Endothelial cell of umbilical vein (primary cell): ENCODE measurements around the gene TRMT44. TPM values are rescaled to one million over a fixed set of nuclear protein-coding genes. Genes with fewer than 3 reads are reported as not detected.

ENCODE experiments used
- BruUV-seq: library from RNA; stranded (reverse); fragments of 400-500 nt; replicated peaks from 2 replicates; lab custom pipeline; 2021; lab: Mats Ljungman, UMichigan
- CTCF ChIA-PET: fragments of 300-600, 350-600 bp; sonication (Branson Sonifier 250); formaldehyde crosslinking; loops from one replicate; lab custom pipeline; 2021; ENCODE audit warnings: antibody characterized with exemption, inconsistent platforms; lab: Charles Lee
- POLR2A ChIA-PET: fragments of 300-600, 350-600 bp; sonication (Branson Sonifier 250); formaldehyde crosslinking; loops from one replicate; lab custom pipeline; 2021; ENCODE audit warnings: antibody characterized with exemption, inconsistent platforms; lab: Charles Lee
- DNase-seq: peaks from one replicate; pipeline ENCODE4 v3.0.0-alpha.2; 2011; ENCODE audit warnings: low read depth, low spot score
- FAIRE-seq: peaks from 2 replicates; lab custom pipeline; 2011; peaks lifted over from hg19 to GRCh38; lab: Jason Lieb, UNC
- H2AFZ ChIP-seq: 2 replicates; pipeline ENCODE4 v1.6.0; 2012; ENCODE audit warnings: low read depth, low read length, control low read depth, inconsistent platforms
- H3K27ac ChIP-seq: 2 replicates; pipeline ENCODE4 v1.5.1; 2011; ENCODE audit warnings: low read depth, mild to moderate bottlenecking, control low read depth, low read length, moderate library complexity; ENCODE audit not compliant: insufficient read depth
- H3K27me3 ChIP-seq, 2 experiments: 2 replicates each; pipeline versions ENCODE4 v1.6.0 to v1.6.1; 2011; ENCODE audit warnings: low read length in 2 of 2, mixed read lengths in 1 of 2; ENCODE audit not compliant: control insufficient read depth in 2 of 2, insufficient read depth in 2 of 2
- H3K36me3 ChIP-seq, 2 experiments: 2 replicates in 1 of 2; 3 replicates in 1 of 2; pipeline ENCODE4 v1.5.1; 2011; ENCODE audit warnings: low read length in 2 of 2, mild to moderate bottlenecking in 1 of 2, moderate library complexity in 1 of 2; ENCODE audit not compliant: control insufficient read depth in 2 of 2, insufficient read depth in 2 of 2; ENCODE audit errors: extremely low read depth in 1 of 2
- H3K4me1 ChIP-seq: 3 replicates; pipeline ENCODE4 v1.5.1; 2011; ENCODE audit warnings: mild to moderate bottlenecking, low read length; ENCODE audit not compliant: control insufficient read depth, insufficient read depth; ENCODE audit errors: extremely low read depth
- H3K4me2 ChIP-seq: 2 replicates; pipeline ENCODE4 v1.6.1; 2011; ENCODE audit warnings: low read length, control low read depth, mixed read lengths; ENCODE audit not compliant: insufficient read depth
- H3K4me3 ChIP-seq, 3 experiments: fragments of 200-600 bp in 1 of 3; sonication (generic), shearing (Covaris generic) in 1 of 3; replicated peaks in 1 of 3; 2 replicates each; pipeline ENCODE4 v1.5.1; 2011 to 2016; ENCODE audit warnings: control low read depth in 3 of 3, low read length in 3 of 3, mild to moderate bottlenecking in 2 of 3, inconsistent platforms in 1 of 3, low read depth in 1 of 3, moderate library complexity in 1 of 3; ENCODE audit not compliant: insufficient read depth in 1 of 3
- H3K79me2 ChIP-seq: 2 replicates; pipeline ENCODE4 v1.6.0; 2012; ENCODE audit warnings: low read length, inconsistent platforms; ENCODE audit not compliant: control insufficient read depth, insufficient read depth
- H3K9ac ChIP-seq: replicated peaks from 2 replicates; pipeline ENCODE3; 2011; ENCODE audit warnings: low read length, control low read depth; ENCODE audit not compliant: insufficient read depth; ENCODE audit errors: extremely low read depth
- H3K9me1 ChIP-seq: replicated peaks from 3 replicates; pipeline ENCODE4 v1.6.0; 2011; ENCODE audit warnings: mild to moderate bottlenecking, low read length; ENCODE audit not compliant: control insufficient read depth, insufficient read depth; ENCODE audit errors: extremely low read depth
- H3K9me3 ChIP-seq: replicated peaks from 2 replicates; pipeline ENCODE4 v1.5.1; 2012; ENCODE audit warnings: low read length, inconsistent platforms; ENCODE audit not compliant: control insufficient read depth, insufficient read depth
- H4K20me1 ChIP-seq: replicated peaks from 2 replicates; pipeline ENCODE3; 2011; ENCODE audit warnings: mild to moderate bottlenecking, low read length; ENCODE audit not compliant: control insufficient read depth, insufficient read depth; ENCODE audit errors: extremely low read depth
- CTCF ChIP-seq, 2 donors: IDR thresholded peaks; 1 replicate in 1 of 2; 2 replicates in 1 of 2; pipeline ENCODE4 v1.5.1; 2011; ENCODE audit warnings: low read length in 2 of 2, mild to moderate bottlenecking in 2 of 2, moderate library complexity in 2 of 2, control low read depth in 1 of 2, inconsistent platforms in 1 of 2, low read depth in 1 of 2; ENCODE audit not compliant: insufficient read depth in 1 of 2; ENCODE audit errors: extremely low read depth in 1 of 2
- EZH2 ChIP-seq: IDR thresholded peaks from 2 replicates; pipeline ENCODE4 v1.6.1; 2012; ENCODE audit warnings: borderline replicate concordance, low read depth, mild to moderate bottlenecking, moderate library complexity, low read length, inconsistent platforms; ENCODE audit not compliant: severe bottlenecking
- FOS ChIP-seq: IDR thresholded peaks from 2 replicates; pipeline ENCODE4 v1.6.1; 2011; ENCODE audit warnings: mild to moderate bottlenecking, low read length, moderate library complexity, borderline replicate concordance; ENCODE audit not compliant: insufficient read depth
- GATA2 ChIP-seq: IDR thresholded peaks from 2 replicates; pipeline ENCODE4 v1.7.0; 2011; ENCODE audit warnings: low read depth, mild to moderate bottlenecking, moderate library complexity, mixed read lengths, low read length; ENCODE audit not compliant: insufficient read length, insufficient read depth
- JUN ChIP-seq: IDR thresholded peaks from 2 replicates; pipeline ENCODE4 v1.6.1; 2011; ENCODE audit warnings: borderline replicate concordance, low read depth; ENCODE audit not compliant: insufficient read length, insufficient read depth
- MAX ChIP-seq: IDR thresholded peaks from 2 replicates; pipeline ENCODE4 v1.6.1; 2011; ENCODE audit not compliant: insufficient read depth, insufficient read length
- MYC ChIP-seq: IDR thresholded peaks from one replicate; pipeline ENCODE4 v1.6.1; 2011; ENCODE audit warnings: mild to moderate bottlenecking, low read depth, low read length
- POLR2A ChIP-seq: IDR thresholded peaks from 2 replicates; pipeline ENCODE4 v1.6.1; 2012; ENCODE audit warnings: low read depth, mild to moderate bottlenecking, control low read depth, low read length
- POLR2AphosphoS5 ChIP-seq: IDR thresholded peaks from 2 replicates; pipeline ENCODE4 v1.6.1; 2012; ENCODE audit warnings: low read depth, mild to moderate bottlenecking, control low read depth, low read length, moderate library complexity; ENCODE audit not compliant: insufficient read depth
- dilution Hi-C: fragments of 300-500 bp; cut with MboI; formaldehyde crosslinking; loops from one replicate; pipeline ENCODE4 v1.15.0; 2019; ENCODE audit warnings: low sequenced_read_pairs; ENCODE audit not compliant: extremely low pct_ligation_motif_present
- intact Hi-C: fragments of 100-400 bp; cut with micrococcal nuclease; formaldehyde crosslinking; loops from one replicate; pipeline ENCODE4 v1.10.0; 2022
- polyA plus RNA-seq, 4 experiments: library from polyadenylated mRNA; depleted of rRNA in 3 of 4; stranded (reverse) in 3 of 4; unstranded in 1 of 4; fragments of >200 nt; gene quantifications; 2 replicates each; pipeline versions ENCODE4 v1.2.1 to v1.2.3, GENCODE V29; 2011 to 2012; ENCODE audit warnings: missing spikeins in 1 of 4
- total RNA-seq: library from RNA; stranded (reverse); gene quantifications from 2 replicates; pipeline ENCODE4 v1.2.3, GENCODE V29; 2021

Gene TRMT44
- total and polyA plus RNA-seq, 2 donors (not counting 3 experiments of a cell fraction or from before 2014, with no cell fraction given), result 10.4 to 17.3 TPM

- no peaks in the 10 kb centered on the region for H3K9me1 ChIP-seq
- H3K36me3 ChIP-seq, result no peaks in the 10 kb centered on the region
- no peak overlapping the region for H2AFZ ChIP-seq
- H3K27ac ChIP-seq, result no peak overlapping the region
- intact Hi-C loops, result no loop called here
- dilution Hi-C loops, result no loop called here
- H3K79me2 ChIP-seq, result no peaks in the 10 kb centered on the region
- no peak overlapping the region for H3K4me3 ChIP-seq
- POLR2A ChIA-PET, result no interaction called here
- H3K9ac ChIP-seq, result no peak overlapping the region
- no peaks in the 10 kb centered on the region for H3K9me3 ChIP-seq
- H3K4me1 ChIP-seq, result no peaks in the 10 kb centered on the region
- H3K4me2 ChIP-seq, result no peak overlapping the region
- DNase-seq, result no peak
- H4K20me1 ChIP-seq, result no peaks in the 10 kb centered on the region
- BruUV-seq, result no TSS peak
- no peak for FAIRE-seq
- TF ChIP-seq EZH2 (no peak), CTCF (IDR thresholded peaks at IDR 0.05; ENCODE audit: extremely low read depth in 1 of 2, insufficient read depth in 1 of 2, low read depth in 1 of 2, low read length in 2 of 2) (no peak), GATA2 (no peak), MYC (no peak), POLR2A (no peak), POLR2AphosphoS5 (no peak), FOS (no peak), MAX (no peak), JUN (no peak)
- H3K27me3 ChIP-seq, result no peaks in the 10 kb centered on the region
- CTCF ChIA-PET, result no interaction called here
Observed at GRCh38 chr4:8522160-8523120, 81.9 kb downstream of the TRMT44 start.
